GM21717 (cell line): Measurements from ENCODE around the gene IQCM.
"Not testable (repeated sequence)": the region's sequence is repeated elsewhere in the genome, so short reads cannot be mapped to it uniquely, and the experiment has no call there.

Experiments used
- ATAC-seq: cut with Tn5 transposase; IDR thresholded peaks from one replicate; pipeline ENCODE4 v1.9.1; 2021; ENCODE audit warnings: mild to moderate bottlenecking, moderate library complexity; ENCODE audit not compliant: unreplicated experiment

The IQCM gene

GRCh38 chr4:149605601-149606378 is 209.9 kb downstream of the IQCM start:
- ATAC-seq, result no peak

- no peak for ATAC-seq
These were observed 210.8 kb downstream of the IQCM start for GRCh38 chr4:149604827-149605226.

DNA sequence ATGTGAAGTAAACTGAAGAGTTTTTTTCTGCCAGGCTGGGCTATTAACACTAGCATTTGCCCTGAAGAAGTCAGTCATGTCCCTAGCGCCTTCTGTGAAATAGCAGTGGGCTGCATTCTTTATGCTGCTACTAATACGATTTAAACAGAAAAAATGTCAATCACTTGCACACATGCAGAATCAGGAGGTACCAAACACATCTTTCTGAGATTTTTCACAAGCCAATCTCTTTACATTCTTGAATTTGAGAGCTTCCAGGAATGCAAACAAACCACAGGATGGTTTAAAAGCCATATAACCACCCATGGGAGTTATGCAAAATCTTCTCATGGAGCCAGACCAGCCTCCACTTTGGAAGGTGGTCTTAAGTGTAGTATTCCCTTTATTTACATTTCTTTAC is 220.1 kb downstream of the IQCM start:
- no peak for ATAC-seq

GRCh38 chr4:149589826-149590225 is 225.8 kb downstream of the IQCM start:
- ATAC-seq, result no peak

- ATAC-seq, result no peak
These were observed 230.9 kb downstream of the IQCM start for GRCh38 chr4:149584722-149585121.

DNA sequence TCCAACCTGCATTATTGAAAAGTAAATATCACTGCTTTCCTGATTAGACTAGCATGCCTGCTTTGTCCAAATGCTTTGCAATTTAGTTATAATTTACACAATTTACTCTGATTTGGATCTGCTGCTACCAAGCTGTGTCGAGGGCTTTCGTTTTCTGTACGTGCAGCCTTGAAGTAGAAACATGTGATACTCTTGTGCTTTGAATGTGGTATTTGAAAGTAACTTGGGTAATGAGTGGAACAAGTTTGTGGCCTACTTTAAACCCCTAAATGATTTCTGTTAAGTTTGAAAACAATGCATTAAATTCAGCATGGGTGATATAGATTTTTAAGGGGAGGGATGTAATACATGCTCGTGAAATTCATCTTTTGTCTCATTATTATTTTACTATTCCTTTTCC is 240.7 kb downstream of the IQCM start:
- peak; percentile 93 for ATAC-seq

- ATAC-seq, result no peak
These were observed 242.9 kb downstream of the IQCM start for GRCh38 chr4:149572716-149573115.

DNA sequence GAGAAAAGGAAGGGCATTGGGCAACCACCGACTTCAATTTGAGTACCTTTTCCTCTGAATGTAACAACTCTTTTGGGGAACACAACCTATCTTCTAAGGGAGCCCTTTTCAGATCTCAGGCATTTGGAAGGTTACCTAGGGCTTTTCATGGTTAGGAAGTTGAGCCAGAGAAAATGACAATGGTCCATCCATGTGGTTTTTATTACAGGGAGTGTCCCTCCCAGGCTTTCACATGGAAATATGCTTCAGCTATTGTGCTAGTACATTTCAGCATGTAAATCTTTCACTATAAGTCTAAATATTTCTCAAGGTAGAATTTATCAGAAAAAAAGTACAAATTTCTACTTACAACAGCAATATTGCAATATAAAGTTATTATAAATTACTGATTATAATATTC is 259.8 kb downstream of the IQCM start:
- ATAC-seq, result no peak

DNA sequence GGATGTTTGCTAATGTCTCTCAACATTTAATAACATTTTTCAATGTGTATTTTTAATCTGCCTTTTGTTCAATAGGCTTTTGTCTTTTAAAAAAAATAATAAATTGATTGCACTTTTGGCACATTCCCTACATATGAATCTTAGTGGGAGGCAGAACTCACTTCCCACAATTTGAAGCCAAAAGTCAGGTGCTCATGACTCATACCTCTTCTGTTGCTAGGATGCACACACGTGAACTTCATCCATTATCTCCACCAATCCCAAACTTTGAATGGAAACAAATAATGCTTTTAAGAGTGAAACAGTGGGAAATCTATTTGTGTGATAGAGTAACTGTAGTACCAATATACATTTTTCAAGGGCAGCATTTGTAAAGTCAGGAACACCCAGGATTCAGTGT is 260.5 kb downstream of the IQCM start:
- no peak for ATAC-seq

DNA sequence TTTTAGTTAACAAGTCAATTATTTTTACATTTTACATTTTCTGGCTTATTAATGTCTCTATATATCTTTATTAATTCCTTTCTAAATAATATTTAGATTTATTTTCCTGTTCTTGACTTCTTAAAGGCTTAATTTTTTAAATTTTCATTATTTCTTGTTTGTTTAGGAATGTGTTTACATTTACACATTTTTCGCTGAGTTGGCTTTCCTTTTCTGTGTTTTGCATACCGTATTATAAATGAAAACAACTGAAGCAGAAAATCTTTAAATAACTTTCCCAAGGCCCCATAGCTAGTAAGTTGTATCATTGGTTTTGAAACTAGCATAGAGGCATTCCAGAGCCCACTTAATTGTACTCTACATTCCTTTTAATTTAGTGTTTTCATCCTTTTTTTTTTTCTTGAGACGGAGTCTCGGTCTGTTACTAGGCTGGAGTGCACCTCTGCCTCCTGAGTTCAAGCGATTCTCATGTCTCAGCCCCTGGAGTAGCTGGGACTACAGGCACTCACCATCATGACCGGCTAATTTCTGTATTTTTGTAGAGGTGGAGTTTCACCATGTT is 261.6 kb downstream of the IQCM start:
- no peak for ATAC-seq

DNA sequence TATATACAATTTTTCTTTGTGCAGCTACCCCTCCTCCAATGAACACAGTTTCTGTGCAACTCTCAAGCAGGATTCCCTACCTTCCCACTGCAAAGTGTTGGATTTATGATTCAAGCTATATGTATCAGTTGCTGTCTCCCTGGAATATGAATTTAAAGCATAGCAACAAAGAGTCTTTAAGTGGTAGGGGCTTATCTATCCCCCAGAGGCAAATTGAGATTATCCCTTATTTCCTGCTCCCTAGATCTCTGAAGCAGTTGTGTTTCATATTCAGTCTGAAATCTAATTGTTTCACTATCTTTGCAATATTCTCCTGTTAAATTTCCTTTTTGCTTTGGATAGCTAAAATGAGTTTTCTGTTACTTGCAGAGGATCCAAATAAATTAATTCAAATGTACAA is 263.0 kb downstream of the IQCM start:
- no peak for ATAC-seq

- ATAC-seq, result no peak
These were observed 265.7 kb downstream of the IQCM start for GRCh38 chr4:149549911-149550310.

DNA sequence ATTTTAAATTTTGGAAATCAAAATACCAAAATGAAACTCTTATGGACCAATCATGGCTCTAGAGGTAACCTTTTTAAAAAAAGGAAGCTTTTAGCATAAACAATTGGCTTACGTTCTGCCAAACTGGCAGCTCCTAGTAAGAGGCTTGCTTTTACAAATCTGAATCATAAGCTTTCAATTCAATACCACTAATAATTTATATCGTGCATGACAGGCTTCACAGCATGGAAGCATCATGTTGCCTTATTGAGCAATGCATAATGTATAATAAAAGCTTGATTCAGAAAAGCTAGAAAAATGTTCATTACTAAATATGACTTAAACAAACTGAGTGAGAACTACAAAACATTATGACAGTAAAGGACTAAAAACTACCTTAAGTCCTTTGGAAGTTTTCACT is 280.9 kb downstream of the IQCM start:
- ATAC-seq, result no peak

DNA sequence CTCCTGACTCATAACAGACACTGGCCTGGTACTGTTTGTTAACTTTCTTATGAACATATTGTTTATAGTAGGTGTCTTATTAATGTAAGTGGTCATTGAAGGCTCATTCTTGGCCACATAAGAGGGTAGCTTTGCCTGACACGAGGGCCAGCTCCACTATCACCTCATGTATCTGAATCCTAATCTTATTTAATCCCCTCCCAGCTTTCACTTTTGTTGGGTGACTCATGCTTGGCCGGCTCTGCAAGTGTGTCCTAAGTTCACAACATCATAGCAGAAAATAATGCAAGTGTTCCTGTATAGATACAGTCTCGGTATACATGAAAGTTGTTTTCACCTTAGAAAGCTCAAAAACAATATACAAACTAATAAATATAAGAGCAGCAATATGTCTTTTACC is 283.8 kb downstream of the IQCM start:
- ATAC-seq, result no peak

DNA sequence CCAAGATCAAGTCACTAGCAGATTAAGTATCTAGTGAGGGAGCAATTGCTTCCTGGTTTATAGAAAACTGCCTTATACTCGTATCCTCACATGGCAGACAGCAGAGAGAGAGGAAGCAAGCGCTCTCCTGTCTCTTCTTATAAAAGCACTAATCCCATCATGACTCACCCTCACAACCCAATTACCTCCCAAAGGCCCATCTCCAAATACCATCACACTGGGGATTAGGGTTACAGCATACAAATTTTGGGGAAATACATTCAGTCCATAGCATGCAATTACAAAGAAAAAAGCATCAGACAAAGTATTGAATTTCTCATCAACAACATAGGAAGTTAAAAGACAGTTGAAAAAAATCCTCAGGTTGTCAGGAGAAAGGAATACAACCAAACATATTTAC is 292.6 kb downstream of the IQCM start:
- ATAC-seq, result no peak

GRCh38 chr4:149521611-149522425 is 293.8 kb downstream of the IQCM start:
- ATAC-seq, result no peak

DNA sequence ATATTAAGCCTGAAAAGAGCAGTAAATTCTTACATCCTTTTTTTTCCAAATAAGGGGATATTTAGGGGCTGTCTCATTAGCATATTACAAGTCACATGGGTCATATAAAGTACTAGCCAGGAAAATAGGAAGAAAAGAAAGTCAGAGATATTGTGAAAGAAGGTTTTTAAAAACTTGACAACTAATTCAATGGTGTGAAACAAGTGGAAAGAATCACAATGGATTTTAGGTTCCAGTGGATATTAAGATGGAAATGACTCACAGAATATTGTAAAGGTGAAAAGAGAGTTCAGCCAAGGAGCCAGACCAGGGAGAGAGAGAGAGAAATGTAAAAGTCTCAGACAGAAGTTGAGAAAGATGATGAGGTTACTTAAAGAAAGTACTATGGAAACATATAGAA is 297.2 kb downstream of the IQCM start:
- no peak for ATAC-seq

GRCh38 chr4:149513081-149513480 is 302.6 kb downstream of the IQCM start:
- ATAC-seq, result no peak

DNA sequence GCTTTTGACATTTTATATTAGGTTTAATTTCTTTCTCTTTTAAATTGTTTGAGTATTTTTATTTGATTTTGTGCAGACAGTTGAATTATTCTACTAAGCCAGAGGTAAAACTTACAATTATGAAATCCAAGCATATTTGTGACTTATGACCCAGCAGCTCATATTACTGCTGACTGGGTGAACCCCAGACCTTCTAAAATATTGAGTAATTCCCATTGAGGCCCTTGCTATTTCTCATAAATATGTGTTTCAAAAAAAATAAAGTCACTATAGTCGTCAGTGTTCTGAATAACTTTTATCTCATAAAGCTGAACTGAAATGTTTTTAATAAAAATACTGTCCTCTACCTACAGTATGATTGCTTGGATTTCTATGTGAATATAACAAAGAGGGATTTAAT is 303.1 kb downstream of the IQCM start:
- ATAC-seq, result no peak

DNA sequence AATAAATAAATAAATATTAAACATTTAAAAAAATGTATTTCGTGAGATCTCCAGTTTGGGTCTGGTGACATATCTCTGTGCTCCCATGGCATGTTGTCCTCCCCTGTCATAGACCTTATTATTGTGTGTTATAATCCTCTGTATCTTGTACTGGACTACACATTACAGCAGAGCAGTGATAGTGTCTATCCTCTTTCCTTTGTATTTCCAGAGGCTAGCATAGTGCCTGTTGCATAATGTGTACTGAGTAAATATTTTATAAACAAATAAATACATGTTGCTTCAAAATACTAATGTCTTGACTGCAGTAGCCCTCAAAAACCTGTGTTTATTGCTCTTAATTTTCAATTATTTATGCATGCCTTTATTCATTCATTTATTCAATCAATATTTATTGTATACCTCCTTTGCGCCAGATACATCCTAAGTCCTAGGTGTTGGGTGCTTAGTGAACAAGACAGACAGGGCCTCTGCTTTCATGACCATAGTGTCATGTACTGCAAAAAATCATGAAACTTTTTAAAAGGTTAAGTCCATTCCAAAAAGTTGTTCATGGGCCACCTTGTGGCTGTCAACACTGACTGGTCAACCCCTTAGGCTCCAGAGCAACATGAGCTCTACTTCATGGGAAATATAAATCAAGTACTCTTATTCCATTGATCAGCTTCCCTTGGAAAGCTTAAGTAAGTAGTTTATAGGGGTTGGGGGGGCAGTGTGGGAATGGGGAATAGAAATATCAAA is 303.9 kb downstream of the IQCM start:
- ATAC-seq, result no peak

GRCh38 chr4:149507309-149507708 is 308.3 kb downstream of the IQCM start:
- not testable (repeated sequence) for ATAC-seq
